HG02678 (cell line): ENCODE measurements around the gene RASSF5.

Experiments used
- ATAC-seq: cut with Tn5 transposase; IDR thresholded peaks from one replicate; pipeline ENCODE4 v1.9.1; 2021; ENCODE audit warnings: mild to moderate bottlenecking, moderate library complexity; ENCODE audit not compliant: unreplicated experiment

RASSF5 gene, protein sequence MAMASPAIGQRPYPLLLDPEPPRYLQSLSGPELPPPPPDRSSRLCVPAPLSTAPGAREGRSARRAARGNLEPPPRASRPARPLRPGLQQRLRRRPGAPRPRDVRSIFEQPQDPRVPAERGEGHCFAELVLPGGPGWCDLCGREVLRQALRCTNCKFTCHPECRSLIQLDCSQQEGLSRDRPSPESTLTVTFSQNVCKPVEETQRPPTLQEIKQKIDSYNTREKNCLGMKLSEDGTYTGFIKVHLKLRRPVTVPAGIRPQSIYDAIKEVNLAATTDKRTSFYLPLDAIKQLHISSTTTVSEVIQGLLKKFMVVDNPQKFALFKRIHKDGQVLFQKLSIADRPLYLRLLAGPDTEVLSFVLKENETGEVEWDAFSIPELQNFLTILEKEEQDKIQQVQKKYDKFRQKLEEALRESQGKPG

GRCh38 chr1:206507284-206508129 lies at the start of gene RASSF5:
Gene RASSF5 (plus strand): TSS chr1:206507531. CDS start chr1:206507603, 72 bp downstream.
- peak; percentile 60 for ATAC-seq

GRCh38 chr1:206459703-206460102 lies 47.6 kb upstream of the RASSF5 start:
- no peak for ATAC-seq

- ATAC-seq, result no peak
These were observed 46.4 kb upstream of the RASSF5 start for GRCh38 chr1:206460836-206461426.

GRCh38 chr1:206461602-206462455 lies 45.5 kb upstream of the RASSF5 start:
- ATAC-seq, result peak; percentile 73

DNA sequence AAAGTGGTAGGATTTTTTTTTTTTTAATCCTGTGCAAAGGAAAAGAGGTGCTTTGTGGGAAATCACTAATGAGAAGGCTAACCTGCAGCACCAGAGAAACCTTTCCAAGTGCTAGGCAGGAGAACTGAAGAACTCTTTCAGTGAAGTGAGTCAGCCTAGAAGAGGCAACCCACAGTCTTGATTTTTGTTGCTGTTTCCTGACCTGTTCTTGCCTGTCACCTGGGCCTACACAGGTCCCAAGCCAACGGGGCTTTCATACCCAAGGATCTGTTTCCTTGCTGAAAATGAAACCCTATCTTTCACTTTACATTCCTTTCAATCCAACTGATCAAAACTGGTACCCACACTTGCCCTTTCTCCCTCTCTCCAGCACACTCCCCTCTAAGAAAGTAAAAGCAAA lies 44.2 kb upstream of the RASSF5 start:
- ATAC-seq, result no peak

DNA sequence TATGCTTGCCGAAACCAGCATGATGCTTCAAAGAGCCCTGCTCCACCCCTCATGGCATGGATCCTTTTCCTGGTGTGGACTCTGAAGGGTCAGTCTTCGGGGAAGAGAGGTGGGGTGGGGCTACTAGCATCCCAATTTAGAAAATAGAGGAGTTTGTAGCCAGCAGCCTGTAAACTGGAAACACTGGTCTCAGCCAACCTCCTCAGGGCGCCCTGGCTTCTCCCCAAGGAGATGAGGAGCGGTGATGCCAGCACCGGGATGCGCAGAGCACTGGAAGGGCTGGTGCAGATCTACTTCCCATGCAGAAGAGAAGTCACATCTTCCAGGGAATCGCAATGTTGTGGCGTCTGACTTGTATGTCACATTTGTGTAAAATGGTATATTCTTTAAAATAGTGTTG lies 43.4 kb upstream of the RASSF5 start:
- ATAC-seq, result no peak

- ATAC-seq, result no peak
These were observed 42.8 kb upstream of the RASSF5 start for GRCh38 chr1:206464456-206464964.

DNA sequence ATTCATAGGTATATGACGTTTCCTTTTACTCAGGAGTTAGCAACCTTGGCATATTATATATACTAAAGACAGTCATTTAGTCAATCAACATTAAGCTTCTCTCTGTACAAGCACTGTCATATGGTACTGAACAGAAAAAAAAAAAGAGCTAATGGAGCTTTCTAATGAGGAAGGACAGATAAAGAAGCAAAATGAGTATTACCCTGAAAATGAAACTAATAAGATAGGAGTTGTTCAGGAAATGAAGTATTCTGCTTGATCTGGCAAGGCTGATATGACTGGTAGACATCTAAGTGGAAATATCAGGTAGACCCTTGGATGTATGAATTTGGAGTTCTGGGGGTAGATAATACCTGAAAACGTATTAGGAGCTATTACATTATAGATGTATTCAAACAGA lies 41.4 kb upstream of the RASSF5 start:
- ATAC-seq, result no peak

GRCh38 chr1:206466840-206467649 lies 40.3 kb upstream of the RASSF5 start:
- ATAC-seq, result no peak

DNA sequence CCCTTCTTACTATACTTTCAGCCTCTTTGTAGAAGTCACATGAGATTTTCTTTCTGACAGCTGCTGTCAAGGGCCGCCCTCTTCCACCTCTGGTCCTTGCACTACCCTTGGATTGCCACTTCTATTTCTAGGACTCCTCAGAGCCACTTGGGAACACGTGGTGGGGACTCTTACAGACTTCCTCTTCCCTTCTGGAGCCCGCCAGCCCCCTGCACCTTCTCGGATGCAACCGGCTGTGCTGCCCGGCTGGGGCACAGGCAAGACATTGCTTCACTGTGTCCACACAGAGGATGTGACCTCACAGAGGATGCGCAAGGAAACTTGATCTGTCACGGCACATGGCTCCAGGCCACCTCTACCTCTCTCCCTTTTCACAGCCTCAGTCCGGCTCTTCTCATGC lies 39.4 kb upstream of the RASSF5 start:
- ATAC-seq, result no peak

GRCh38 chr1:206468571-206468970 lies 38.8 kb upstream of the RASSF5 start:
- ATAC-seq, result no peak

DNA sequence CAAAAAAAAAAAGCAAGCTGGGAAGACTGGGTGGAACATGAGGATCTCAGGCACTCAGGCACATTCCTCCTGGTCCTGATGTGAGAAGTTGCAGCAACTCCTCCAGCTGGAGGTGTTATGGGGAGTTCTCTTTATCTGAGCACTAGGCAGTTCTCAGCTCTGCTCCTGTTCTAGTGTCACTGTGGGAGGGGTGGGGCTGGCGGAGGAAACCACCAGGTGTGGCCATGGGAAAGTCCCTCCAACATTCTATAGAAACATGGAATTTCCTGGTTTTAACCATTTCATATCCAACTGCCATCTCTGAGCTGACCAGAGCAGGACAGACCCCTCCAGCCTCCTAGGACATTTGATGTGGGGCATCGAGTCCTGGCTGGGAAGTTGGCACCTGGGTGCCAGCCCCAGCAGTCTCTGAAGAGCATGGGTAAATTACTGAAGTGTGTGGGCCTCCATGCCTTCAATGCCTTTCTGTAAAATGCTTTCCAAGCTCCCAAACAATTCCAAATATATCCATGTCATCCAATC lies 37.9 kb upstream of the RASSF5 start:
- ATAC-seq, result no peak

DNA sequence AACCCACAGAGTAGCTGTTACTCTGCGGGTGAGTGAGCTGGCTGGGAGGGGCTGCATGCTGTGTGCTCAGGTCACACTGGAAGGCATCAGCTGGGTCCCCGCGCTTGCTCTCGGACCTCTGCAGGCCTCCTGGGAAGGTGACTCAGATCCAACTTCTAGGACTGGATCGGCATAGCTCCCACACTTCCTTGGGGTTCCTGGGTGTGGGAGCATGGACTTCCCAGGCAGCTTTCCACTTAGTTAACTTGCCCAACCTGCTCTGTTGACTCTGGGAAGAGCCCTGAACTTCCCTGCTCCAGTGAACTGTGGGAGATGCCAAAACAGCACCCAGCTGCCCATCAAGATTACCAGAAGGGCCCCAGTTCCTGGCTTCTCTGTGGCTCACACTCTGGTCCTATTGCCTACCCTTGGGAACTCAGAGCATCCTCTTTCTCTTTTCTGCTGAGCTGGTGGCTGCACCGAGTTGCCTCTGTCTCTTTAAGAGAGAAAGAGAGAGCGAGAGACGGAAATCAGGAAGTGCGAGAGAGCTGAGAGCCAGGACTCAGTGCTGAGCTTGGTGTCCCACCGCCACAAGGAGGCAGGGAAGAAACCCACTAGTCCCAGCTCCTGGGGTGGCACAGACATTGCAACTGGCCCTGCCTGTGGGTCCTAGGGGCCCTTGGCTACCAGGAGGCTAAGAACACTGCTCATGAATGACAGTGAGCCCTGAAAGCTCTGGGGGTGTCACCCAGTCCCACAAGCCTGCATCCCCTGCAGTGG lies 37.2 kb upstream of the RASSF5 start, which contains the start of gene IKBKE:
Gene IKBKE (plus strand): TSS at position 544 of the 759 bp plus-strand sequence. CDS start 2,752 bp downstream, outside the sequence.
- peak; percentile 54 for ATAC-seq

DNA sequence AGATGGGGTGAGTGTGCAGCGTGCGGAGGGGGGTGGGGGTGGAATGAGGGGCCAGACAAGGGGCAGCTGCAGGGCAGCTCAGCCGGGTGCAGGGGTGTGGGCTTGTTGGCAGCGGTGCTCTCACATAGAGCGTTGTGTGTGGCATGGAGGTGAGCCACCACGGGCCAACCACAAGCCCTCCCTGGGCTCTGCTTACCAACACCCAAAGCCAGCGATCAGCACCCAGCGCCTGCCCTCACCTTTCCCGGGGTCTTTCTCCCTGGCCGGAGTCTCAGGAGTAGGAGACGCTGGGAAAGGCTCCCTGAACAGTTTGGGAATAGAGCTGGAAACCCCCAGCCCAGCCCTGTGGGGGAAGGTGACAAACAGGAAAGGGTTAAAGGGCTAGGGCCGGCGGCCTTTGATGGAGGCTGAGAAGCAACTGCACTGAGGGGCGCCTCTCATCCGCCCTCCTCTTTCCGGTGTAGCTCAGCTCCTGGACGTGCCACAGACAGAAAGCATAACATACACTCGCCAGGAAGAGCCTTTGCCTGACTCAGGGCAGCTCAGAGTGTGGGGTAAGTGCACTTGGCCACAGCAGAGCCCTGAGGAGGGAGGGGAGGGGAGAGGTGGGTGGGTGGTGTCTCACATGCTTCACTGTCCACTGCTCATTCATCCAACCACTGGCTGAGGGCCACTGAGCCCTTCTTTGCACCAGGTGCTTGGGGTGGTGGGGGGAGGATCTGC lies 36.5 kb upstream of the RASSF5 start:
- ATAC-seq, result peak; percentile 27

GRCh38 chr1:206471415-206471801 lies 35.9 kb upstream of the RASSF5 start:
- peak; percentile 28 for ATAC-seq

- no peak for ATAC-seq
These were observed 35.3 kb upstream of the RASSF5 start for GRCh38 chr1:206472024-206472423.

DNA sequence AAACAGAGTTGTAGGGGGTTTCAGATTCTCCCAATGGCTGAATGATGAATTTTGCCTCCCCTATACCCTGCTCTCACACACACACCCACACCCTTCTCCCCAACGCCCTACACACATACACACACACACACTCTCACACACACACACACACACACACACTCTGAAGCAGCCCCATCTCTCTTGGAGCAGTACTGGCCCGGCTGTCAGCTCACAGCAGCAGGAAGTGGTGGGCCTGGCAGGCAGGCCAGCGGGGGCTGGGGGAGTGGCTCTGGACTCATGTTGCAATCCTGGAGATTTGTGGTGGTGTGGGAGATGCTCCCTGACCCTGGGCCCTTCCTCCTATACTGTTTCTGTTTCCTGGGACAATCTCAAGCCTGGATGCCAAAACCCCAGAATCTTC lies 34.9 kb upstream of the RASSF5 start:
- no peak for ATAC-seq

DNA sequence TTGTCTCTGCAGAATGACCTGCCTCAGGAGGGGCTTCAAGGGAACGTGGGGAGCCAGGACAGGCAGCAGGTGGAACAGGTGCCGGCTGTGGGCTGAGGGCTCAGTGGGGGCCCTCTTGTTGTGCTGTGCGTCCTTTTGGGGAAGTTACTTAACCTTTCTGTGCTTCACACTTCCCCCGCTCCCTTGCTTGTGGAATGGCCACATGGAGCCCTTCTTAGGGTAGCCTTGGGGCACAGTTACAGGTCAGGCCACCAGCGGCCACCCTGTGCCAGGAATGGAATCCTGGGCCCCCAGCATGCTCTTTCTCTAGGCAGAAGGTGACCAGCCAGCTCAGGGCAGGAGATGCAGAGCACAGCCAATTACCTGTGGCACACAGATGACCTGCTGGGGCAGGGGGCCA lies 34.4 kb upstream of the RASSF5 start:
- ATAC-seq, result no peak
